DMS53 (cell line): Measurements from ENCODE around the gene SMG1.
"Not testable (repeated sequence)": the region's sequence is repeated elsewhere in the genome, so short reads cannot be mapped to it uniquely, and the experiment has no call there.

Experiments
- DNase-seq: peaks from one replicate; lab custom pipeline; 2025; lab: John Stamatoyannopoulos, UW

Gene SMG1

GRCh38 chr16:18800293-18800692 lies 125.9 kb downstream of the SMG1 start:
- no peak for DNase-seq

- no peak for DNase-seq
Measured at GRCh38 chr16:18799500-18799899, 126.7 kb downstream of the SMG1 start.

DNA sequence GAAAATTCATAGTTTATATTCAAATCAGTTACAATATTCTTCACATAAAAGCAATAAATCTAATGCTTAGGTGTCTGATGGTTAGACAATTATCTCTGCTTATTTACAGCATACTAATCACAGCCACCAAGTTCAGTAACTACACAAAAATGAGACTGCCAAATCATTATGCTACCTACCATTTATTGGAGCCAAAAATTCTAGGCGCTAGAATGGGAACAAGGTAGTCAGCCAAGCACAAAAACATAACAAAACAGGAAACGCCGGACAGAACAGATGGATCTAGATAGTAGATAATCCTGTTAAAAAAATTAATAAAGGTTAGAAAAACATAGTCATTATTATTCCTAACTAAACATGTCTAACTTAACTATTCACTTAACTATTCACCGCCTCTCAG lies 128.5 kb downstream of the SMG1 start:
- no peak for DNase-seq

DNA sequence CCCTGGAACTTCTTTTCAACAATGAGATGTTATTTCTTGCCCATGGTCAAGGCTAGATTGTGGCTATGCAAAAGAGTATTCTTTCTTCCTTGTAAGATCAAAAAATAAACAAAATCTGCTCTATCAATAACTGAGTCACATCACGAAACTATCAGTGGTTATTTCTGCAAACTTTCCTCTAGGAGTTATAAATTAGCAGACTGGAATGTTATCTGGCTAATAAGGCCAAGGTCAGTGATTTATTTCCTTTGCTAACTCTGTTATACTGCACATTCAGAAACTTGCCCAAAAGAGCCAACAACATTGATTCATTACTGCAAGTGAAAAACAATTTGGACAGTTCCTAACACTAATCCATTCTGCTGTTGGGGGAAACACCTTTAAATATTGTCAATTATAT lies 129.8 kb downstream of the SMG1 start:
- no peak for DNase-seq

- no peak for DNase-seq
Measured at GRCh38 chr16:18792836-18793433, 133.3 kb downstream of the SMG1 start.

DNA sequence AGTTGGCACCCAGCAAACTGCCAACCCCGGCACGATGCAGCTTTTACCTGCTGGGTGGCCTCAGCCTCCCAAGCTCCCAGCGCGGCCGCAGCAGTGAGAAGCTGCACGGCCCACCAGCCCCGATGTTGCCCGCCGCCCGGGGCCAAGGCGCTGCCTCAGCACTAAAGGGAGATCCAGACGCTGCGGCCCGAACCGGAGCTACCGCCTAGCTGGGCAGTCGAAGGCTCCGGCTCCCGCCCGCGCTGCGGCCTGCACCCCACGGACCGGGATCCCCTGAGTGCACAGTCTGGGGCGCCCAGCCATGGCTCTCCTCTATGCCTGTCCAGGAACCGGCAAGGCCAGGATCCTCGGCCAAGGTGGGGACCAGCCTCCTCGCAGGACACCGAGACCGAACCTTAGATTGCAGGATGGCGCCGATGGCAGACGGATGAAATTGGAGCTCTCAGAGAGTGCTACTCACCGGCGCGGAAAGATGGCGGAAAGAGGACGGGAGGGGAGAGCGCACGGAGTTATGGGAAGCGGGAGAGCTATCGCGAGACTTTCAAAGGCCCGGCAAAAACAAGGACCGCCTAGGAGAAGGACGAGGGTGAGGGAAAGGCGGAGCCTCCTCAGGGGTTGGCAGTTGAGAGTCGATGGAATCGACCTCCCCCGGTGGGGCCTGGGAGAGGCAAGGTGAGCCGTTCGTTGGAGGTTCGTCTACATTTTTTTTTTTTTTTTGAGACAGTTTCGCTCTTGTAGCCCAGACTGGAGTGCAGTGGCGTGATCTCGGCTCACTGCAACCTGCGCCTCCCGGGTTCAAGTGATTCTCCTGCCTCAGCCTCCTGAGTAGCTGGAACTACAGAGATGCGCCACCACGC lies 136.1 kb downstream of the SMG1 start, which contains the start of gene RPS15A:
Gene RPS15A (minus strand): TSS at position 485 of the 857 bp plus-strand sequence. CDS start 1,221 bp downstream, outside the sequence.
- peak; percentile 98 for DNase-seq

DNA sequence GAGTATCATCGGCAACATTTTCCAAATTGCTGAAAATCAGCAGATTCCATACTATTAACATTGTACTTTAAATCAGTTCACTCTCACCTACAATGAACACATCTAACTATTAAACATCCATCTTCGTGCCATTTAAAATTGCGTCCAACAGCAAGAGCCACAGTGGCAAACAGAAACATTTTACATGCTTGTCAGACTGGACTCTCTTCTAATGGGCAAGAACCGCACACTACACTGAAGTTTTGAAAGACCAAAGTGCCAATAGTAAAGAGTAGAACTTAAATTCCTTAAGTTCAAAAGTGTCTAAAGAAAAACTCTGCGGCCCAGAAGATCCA lies 136.7 kb downstream of the SMG1 start:
- DNase-seq, result no peak

DNA sequence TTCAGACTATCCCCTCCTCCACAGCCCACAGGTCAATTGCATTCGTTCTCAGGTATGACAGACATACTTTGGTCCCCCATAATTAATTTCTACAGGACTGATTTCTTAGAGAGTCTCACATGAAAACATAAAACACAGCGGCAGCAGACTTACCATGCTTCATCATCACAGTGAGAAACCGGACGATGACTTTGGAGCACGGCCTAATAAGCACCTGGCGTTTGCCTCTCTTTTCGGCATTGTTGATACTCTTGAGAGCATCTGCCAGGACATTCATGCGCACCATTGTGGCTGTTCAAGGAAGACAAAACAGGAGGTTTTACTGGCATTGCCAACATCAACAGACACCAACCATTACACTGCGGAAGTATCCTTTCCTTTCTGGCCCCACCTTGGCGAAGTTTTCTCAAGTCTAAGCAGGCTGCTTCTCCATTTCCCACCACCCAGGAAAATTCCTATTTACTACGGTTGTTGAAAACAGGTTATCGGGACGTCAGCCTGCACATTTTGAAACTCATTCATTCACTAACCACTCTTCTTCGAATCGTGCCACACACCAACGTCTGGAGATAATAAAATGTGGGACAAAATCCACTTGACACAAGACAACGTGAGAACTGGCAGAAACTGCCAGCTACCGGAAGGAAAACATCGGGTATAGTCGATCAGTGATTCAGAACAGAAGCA lies 137.2 kb downstream of the SMG1 start:
- peak; percentile 33 for DNase-seq

- no peak for DNase-seq
Measured at GRCh38 chr16:18784917-18785623, 141.1 kb downstream of the SMG1 start.

DNA sequence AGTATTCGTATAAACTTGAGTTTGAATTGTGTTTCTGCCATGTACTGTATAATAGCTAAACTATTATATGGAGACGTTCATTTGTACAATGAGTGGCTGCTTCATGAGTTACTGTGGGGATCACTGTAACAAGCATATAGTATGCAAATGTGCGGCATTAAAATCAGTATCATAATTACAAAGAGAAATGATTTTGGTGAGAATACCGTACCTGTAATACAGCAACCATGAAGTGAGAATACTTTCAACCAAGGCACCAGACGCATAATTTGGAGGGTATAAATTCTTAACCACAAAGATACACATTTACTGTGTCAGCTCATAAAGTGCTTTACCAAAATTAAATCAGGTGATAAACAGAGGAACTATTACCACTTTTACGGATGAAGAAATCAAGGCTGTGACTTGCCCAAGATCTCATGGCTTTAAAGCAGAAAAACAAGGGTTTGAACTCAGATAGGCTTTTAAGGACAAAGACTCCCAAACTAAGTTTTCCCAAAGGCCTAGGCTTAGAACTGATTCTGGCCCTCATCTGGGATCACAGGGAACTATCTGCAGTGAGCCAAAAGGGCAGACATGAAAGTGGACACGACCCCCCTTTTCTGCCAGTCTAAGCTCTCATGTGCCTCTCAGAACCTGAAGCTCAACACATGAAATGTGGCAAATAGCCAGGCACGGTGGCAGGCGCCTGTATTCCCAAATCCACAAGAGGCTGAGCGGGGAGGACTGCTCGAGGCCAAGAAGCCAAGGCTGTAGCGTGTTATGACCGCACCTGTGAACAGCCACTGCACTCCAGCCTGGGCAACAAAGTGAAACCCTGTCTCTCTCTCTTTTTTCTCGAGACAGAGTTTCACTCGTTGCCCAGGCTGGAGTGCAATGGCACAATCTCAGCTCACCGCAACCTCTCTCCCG lies 142.5 kb downstream of the SMG1 start:
- no peak for DNase-seq

DNA sequence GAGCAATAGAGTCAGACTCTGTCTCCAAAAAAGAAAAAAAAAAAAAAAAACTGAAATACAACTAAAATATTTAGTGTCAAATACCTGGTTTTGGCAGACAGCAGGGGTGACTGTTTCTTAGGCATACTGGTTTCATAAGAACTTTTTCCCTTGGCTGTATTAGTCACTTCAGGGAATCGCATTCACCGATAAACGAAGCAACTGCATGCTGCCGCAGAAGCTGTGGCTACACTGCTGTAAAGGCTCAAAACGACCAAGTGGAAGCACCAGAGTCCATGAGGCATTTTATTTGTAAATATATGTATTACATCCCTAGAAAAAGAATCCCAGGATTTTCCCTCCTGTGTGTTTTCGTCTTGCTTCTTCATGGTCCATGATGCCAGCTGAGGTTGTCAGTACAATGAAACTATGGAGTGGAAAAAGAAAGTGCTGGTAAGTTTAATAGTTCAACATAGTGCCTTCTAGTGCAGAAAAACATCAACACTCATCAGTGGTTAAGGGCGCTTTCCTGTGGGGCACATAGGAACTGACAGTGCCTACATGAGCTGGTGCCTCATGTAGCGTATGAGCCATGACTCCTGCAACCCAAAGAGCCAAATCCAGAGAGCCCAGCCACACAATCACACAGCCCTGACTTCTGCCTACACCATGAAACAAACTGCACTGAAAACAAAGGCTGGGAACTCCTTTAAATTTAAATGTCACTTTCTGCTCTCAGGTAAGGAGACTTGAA lies 143.3 kb downstream of the SMG1 start:
- no peak for DNase-seq

DNA sequence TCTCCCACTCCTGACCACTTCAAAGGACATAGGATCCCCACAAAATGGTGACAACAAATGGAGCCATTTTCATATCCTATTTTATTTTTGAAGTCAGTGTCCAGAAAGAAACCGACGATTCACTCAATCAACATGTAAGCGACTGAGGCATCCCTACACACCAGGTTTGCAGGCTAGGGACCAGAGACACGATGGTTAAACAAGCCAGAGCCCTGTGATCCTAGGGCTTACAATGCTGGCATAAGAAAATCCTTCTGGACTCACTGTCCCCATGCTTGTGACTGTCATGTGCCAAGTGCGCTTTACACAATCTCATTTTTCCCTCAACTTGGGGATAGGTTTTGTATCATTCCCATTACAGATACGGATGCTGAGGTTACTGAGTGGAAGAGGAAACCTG lies 145.0 kb downstream of the SMG1 start:
- not testable (repeated sequence) for DNase-seq

DNA sequence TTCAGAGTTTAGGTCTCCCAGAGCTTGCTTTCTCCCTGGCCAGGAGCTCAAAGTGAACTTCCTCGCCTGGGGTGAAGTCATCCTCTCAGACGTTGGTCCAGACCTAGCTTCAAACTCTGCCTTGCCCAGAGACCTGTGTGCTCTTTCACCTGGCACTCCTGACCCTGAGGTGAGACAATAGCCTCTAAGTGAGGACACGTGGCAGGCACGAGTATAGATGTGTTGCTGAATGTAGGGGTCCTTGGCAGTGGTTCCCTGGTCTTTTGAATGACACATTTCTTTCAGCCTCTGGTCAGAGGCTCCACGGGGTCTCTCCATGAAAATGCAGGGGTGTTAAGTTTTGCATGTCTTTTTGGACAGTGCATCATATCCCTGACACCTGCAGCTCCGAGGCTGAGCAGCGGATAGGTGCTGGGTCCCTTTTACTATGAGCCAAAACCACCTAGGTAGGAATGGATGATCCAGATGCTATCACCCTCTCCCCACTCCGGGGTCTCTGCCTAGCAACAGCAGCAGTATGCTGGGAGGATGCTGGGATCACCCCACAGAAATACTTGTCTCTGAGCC lies 145.7 kb downstream of the SMG1 start:
- DNase-seq, result peak; percentile 8

- not testable (repeated sequence) for DNase-seq
Measured at GRCh38 chr16:18777664-18778063, 148.5 kb downstream of the SMG1 start.

DNA sequence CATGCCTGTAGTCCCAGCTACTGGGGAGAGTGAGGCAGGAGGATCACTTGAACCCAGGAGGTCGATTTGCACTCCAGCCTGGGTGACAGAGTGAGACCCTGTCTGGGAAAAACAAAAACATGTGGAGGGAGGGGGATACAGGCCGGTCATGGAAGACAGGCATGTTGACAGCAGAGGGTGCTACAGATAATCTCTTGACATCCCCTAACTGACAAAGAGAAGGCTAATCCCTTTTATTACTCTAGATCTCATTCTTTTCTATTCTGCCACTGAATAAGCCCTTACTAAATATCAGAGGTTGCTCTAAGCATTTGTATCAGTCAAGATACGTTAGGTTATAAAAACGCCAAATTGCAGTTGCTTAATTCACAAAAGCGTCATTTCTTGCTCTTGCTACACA lies 149.9 kb downstream of the SMG1 start:
- DNase-seq, result not testable (repeated sequence)

GRCh38 chr16:18774651-18775050 lies 151.6 kb downstream of the SMG1 start:
- not testable (repeated sequence) for DNase-seq

DNA sequence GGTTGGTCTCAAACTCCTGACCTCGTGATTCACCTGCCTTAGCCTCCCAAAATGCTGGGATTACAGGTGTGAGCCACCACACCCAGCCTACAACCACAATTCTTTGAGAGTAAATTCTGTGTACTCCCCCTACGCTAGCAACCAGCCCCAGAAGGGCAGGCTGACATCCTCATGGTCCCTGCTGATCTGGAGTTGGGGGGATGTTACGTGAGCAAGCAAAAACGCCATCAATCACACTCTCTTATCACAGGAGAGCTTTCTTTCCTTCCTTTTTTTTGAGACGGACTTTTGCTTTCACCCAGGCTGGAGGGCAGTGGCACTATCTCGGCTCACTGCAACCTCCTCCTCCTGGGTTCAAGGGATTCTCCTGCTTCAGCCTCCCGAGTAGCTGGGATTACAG lies 154.0 kb downstream of the SMG1 start:
- DNase-seq, result not testable (repeated sequence)

DNA sequence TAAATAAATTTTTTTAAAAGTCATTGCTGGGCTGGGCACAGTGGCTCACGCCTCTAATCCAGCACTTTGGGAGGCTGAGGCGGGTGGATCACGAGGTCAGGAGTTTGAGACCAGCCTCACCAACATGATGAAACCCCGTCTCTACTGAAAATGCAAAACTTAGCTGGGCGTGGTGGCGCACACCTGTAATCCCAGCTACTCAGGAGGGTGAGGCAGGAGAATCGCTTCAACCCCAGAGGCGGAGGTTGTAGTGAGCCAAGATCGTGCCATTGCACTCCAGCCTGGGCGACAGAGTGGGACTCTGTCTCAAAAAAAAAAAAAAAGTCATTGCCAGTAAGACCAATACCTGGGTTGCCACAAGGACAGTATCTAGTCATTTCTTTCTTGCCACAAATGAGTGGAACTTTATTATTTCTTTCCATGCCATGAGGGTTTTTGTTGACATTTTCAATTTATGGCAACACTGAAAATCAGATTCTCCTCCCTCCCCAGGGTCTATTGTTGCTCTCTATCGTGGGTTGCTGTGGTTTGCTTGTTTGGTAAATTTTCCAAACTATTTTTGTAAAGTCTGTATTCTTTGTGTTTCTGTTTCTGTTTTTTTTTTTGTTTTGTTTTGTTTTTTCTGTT lies 155.8 kb downstream of the SMG1 start:
- DNase-seq, result not testable (repeated sequence)

- DNase-seq, result not testable (repeated sequence)
Measured at GRCh38 chr16:18767217-18767616, 159.0 kb downstream of the SMG1 start.

DNA sequence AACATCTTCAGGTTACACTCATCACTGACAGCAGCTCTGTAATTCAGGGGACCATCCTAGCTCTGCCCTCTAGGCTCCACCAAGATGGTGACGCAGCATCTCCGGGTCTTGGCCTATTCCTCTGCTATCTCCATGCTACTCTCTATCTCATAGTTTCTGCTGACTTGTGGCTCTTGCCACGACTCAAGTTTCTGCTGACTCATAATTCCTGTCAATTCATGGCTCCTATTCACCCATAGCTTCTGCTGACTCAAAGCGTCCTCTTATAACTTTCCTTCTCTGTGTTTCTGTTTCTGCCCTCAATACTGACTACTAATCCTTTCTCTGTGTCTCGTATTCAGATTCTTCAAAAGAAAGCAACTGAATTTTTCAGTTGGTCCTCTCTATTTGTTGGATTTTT lies 163.5 kb downstream of the SMG1 start:
- not testable (repeated sequence) for DNase-seq
